Skeletal muscle cell (primary cell): Measurements from ENCODE around the gene ANTXR1.

ENCODE experiments used
- DNase-seq: peaks from one replicate; pipeline ENCODE4 v3.0.0-alpha.2; 2010; ENCODE audit warnings: low read depth
- H3K4me3 ChIP-seq: 2 replicates; pipeline ENCODE4 v1.5.1; 2011; ENCODE audit warnings: low read depth, mild to moderate bottlenecking, control low read depth, low read length, moderate library complexity

ANTXR1 gene

DNA sequence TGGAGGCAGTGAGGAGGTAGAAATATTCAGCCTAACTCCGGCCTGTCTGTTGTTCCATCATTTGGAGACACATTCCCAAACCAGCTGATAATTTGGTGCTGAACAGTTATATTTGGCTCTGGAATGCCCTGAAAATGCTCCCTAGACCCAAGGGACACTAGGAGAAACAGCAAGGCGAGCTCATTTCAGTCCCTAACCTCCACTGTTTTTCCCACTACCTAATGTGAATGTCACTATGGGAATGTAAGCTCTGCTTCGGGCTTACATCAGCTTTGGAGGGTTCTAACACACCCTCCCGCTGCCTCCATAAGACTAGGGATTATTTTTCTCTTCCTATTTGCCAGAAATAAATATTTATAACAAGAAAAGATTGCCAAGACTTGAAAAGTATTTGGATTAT is 103.5 kb downstream of the ANTXR1 start:
- no peak for DNase-seq

DNA sequence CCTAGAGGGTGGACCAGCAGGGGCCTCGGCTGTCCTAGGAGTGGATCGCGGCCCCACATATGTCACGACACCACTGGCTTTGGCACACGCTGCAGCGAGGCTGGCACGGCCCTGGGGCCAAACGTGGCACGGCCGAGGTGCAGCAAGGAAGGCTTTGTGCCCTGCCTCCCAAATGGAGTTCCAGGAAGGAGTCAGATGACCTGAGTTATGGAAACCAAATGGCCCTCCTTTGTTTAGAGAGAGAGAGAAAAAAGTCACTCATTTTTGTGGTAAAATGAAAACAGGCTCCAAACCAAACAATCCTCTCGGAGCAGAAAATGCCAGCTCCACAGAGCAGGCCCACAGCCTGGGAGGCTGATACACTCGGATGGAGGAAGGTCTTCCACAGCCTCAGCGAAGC is 105.6 kb downstream of the ANTXR1 start:
- H3K4me3 ChIP-seq, result no peak overlapping the region
- DNase-seq, result no peak

More for the DNA sequence above, 103.5 kb downstream of the ANTXR1 start:
- H3K4me3 ChIP-seq, result no peak overlapping the region

DNA sequence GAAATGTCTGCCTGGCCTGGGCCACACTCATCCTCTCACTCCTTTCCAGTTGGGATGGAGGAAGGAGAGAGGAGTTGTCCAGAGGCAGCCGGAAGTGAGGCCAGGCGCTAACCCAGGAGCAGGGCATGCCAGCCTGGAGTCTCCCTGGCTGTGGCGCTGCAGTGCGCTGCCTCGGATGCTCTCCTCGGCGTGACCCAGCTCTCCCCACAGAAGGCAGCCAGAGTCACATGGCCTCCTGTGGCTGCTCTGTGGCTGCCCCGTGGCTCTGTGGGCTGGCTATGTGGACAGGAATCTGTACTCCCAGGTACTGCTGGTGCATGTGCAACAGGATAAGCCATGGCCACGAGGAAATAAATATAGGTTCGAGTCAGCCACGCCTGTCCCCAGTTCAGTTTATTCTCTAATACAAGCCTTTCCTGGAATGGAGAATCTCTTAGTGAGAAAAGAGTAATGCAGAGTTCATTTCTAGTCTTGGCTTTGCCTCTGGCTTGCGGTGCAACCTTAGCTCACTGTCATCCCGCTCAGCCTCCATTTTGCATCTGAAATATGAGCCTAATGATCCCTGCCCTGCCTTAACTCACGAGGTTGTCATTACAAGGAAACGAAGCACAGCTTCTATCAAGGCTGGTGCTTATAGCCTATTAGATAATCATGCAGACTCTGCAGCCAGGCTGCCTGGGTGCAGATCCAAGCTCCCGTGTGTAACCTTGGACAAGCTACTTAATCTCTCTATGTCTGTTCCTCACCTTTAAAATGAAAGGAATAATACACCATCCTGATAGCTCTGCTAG is 106.3 kb downstream of the ANTXR1 start:
- H3K4me3 ChIP-seq, result no peak overlapping the region
- no peak for DNase-seq

DNA sequence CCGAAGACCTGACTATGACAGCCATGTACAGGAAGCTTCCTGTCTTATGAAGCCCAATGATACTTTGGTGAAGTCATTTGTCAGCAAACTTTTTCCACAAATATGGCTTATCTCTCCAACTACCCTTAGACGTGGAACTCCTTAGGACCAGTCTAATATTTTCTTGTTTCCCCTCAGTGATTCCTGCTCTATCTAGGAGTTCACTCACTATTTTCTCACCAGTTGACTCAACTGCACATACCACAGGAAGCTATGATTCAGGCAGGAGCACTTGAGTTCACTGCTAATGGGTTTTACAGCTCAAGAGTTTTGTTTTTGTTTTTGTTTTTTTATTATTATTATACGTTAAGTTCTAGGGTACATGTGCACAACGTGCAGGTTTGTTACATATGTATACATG is 109.3 kb downstream of the ANTXR1 start:
- DNase-seq, result peak; percentile 33
- no peak overlapping the region for H3K4me3 ChIP-seq

DNA sequence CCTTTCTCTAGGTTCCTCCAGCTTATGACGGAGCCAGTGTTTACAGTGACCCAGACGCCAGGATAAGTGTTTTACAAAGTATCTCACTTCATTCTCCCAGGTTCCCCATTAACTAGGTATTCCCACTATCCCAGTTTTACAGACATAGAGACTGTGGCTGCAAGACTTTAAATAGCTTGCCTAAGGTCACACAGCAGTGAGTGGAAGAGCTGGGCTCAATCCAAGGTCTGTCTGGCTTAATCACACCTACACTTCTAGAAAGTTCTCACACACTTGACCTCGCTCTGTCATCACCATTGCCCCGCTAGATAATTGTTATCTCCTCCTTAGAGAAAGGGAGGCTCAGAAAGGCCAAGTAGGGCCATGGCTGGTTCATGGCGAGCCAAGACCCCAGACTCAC is 110.2 kb downstream of the ANTXR1 start:
- DNase-seq, result no peak
- H3K4me3 ChIP-seq, result no peak overlapping the region

DNA sequence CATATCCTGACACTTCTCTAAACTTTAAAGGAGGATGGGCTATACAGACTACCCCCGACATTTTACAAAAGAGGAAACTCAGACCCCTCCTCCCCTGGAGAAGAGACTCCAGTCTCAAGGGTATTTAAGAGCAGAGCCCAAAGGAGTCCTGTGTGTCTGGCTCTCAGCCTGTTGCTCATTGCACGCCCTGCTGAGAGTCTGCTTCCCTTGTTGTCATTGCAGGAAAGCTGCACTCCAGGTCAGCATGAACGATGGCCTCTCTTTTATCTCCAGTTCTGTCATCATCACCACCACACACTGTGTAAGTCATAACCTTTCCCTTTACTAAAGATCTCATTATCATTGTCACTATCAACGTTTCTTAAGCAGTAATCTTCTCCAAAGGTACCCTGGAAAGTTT is 111.4 kb downstream of the ANTXR1 start:
- no peak for DNase-seq
- no peak overlapping the region for H3K4me3 ChIP-seq

DNA sequence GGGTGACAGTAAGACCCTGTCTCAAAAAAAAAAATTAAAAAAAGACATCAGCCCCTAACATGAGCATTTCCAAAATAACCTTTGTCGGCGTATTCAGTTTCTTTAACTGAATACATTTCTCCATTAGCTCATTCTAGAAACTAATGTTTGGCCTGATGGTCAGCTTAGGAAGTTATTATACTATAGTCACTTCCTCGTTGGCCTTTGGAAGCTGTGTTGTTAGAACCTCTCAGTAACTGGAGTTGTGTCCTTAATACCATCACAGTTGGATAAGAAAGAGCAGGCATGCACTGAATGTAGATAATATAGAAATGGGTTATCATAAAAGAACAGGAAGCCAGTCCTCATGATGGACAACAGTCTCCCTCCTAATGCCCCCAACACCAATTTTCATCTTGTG is 112.8 kb downstream of the ANTXR1 start:
- no peak for DNase-seq

DNA sequence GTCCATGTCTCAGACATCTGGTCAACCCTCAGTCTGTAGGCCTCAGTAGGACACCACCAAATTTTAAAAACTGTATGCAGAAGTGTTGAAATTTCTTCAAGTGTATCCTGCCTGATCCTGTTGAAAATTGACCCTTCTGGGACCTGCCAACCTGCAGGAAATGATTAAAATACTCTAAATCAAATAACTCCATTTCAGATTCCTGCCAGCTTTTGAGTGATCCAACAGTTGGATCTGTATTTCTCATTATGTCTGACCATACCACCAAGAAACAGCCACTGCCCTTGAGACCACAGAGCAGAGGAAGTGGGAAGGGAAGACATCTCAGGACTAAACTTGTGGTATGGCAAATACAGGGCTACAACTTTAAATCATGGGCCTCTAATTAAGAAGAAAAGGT is 113.4 kb downstream of the ANTXR1 start:
- no peak overlapping the region for H3K4me3 ChIP-seq
- no peak for DNase-seq

More for the DNA sequence above, 112.8 kb downstream of the ANTXR1 start:
- H3K4me3 ChIP-seq, result no peak overlapping the region

DNA sequence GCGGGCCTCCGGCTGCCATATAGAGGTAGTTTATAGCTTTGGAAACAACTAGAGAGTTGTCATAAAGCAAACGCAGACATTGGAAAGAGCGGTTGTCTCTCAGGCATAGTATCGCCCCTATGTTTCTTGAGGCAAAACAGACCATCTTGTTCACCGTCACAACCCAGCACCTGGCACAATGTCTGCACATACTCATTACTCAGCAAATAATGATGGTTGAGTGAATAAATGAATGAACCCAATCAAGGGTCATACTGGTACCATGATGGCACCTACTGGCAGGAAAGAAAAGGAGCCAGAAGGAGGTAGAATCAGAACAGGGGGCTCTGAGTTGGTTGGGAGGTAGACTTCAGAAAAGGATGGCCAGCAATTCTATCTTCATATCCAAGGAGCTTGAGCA is 118.5 kb downstream of the ANTXR1 start:
- H3K4me3 ChIP-seq, result no peak overlapping the region
- no peak for DNase-seq

DNA sequence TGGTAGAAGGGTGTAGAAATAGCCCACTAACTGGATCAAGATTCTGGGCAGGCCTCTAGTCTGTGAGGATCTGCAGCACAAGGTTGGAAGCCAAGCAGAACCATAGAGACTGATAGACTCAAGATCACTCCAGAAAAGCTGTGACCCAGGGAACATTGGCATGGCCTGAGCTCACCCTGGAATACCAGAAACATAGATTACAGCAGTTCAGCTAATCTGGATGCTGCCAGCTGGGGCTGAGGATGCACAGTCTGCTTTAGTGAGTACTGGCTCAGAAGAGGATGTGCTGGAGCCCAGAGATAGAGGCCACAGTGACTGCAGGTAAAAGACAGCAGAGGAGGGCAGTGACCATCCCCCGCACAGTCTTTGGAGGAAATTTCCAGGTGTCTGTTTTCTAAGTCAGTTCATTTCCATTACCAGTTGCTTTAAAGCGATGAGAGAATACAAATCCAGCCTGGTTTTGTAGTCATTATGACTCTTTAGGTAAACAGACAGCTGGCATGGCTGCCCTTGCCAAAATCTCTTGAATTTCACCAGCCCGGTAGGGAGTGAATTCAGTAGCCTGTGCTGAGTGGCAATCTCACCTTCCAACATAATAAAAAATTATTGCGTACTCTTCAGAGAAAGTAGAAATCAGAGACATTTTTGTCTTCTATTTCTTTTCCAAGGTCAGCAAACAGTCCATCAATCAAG is 119.2 kb downstream of the ANTXR1 start:
- no peak overlapping the region for H3K4me3 ChIP-seq
- DNase-seq, result no peak

DNA sequence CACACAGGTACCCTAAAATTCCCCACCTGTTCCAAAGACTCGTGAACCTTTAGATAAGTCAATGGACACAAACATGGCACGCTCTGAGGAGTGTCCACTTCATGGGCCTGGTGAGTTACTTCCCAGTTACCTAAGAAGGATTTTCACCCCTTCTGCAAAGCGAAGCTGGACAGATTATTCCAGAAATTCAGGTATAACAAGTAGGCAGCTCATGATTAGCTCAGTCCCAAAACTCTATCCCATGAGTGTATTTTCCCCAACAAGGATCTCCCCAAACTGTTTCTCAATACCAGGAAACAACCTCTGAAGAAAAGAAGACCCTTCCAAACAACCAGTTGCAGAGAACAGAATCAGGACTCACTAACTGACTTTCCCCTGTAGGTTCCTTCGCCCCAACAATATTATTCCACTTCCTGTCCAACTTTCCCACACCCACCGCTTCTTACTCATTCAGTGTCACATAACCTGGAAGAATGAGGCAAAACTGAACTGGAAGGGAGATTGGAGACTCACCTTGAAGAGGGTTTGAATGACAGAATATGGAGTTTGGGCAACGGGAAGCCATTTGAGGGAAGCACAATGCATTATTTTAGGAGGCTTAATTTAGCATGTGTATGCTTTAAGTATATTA is 120.1 kb downstream of the ANTXR1 start:
- DNase-seq, result no peak
- no peak overlapping the region for H3K4me3 ChIP-seq

DNA sequence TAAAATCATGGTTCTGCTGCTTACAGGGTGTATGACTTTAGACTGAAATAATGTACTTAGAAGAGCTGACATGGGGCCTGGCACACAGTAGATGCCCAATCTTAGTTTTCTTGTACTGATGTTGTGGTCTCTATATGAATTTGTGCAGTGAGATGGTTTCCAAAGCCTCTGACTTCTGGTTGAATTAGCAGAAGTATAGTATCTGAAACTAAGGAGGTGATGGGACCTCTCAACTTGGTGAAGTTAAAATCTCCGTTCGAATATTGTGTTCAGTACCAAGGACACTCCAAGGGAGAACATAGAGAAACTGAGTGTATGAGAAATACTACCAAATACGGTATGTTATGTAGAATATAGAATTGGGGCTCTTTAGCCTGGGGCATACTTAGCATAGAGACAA is 120.9 kb downstream of the ANTXR1 start:
- no peak for DNase-seq
- H3K4me3 ChIP-seq, result no peak overlapping the region

DNA sequence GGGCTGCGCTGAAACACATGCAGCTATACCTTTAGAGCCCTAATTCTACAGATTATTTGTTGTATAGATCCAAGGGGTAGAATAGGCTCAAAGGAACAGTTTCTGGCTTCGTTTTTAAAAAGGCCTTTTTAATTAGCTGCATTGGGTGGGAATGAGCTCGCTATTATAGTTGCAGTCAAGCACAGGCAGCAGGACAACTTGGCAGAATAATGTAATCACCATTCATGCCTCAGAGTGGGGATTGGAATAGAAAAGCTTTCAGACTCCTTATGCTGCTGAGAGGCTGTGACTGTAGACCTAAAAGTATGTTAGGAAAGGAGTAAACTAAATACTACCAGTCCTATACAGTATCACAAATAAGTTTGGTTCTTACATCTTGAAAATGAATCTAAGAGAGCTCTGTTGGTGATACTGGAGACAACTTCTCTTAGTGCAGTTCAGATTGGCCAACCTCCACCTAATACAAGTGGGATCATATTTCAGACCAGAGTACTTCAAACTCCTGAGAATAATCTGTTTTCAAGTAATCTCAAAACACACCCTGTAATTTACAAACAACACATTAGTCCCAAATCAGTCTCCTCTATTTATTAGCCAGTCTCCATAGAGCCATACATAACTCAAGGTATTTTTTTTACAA is 121.4 kb downstream of the ANTXR1 start:
- DNase-seq, result no peak
- H3K4me3 ChIP-seq, result no peak overlapping the region

DNA sequence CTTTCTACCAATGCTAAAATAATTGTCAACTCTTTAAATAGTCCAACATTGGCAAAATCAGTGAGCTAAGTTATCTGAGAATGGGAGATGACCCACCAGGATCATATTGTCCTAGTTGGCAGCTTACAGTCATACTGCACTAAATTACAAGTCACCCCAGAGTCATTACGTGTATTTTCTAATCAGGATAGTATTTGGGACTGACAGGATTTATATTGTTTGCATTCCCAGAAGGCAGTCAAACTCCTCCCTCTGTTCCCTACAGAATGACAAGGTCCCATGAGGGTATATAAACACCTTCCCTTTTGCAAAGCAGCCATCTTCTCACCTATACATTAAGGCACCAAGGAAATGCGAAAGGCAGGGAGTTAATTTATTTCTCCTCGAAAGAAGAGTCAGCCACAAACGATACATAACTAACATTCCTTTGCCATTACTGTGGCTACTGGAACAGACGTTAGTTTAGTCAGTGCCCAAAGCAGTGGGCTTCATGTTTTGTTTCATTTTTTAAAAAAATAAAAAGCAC is 125.3 kb downstream of the ANTXR1 start:
- peak; percentile 64 for DNase-seq
- no peak overlapping the region for H3K4me3 ChIP-seq

DNA sequence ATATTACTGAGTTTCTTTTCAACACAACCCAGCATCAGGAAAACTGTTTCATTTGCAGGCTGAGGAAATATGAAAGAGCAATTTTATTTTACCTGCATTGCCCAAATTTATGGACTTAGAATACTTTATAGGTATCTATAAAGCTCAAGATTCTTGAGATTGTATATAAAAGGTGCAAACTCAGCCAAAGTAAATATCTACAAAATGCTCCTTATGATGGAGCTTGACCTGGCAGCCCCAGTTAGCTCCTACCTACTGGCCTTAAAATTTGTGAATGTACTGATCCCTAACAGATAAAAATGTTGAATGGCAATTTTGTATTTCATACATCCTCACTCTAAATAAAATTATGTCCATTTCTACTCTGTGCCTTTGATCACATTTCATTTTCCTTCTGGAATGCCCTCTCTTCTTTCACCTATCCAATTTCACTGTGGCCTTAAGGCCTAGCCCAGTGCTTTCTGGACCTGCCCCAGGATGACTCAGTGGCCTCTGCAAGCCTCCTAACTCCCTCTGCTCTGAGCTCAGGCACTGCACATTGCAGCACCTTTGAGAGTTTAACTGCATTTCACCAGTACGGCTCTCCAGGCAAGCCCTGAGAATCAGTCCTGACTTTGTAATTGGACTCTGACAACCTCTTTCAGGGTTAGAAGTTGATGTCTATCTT is 125.9 kb downstream of the ANTXR1 start:
- no peak overlapping the region for H3K4me3 ChIP-seq
- DNase-seq, result peak; percentile 75

DNA sequence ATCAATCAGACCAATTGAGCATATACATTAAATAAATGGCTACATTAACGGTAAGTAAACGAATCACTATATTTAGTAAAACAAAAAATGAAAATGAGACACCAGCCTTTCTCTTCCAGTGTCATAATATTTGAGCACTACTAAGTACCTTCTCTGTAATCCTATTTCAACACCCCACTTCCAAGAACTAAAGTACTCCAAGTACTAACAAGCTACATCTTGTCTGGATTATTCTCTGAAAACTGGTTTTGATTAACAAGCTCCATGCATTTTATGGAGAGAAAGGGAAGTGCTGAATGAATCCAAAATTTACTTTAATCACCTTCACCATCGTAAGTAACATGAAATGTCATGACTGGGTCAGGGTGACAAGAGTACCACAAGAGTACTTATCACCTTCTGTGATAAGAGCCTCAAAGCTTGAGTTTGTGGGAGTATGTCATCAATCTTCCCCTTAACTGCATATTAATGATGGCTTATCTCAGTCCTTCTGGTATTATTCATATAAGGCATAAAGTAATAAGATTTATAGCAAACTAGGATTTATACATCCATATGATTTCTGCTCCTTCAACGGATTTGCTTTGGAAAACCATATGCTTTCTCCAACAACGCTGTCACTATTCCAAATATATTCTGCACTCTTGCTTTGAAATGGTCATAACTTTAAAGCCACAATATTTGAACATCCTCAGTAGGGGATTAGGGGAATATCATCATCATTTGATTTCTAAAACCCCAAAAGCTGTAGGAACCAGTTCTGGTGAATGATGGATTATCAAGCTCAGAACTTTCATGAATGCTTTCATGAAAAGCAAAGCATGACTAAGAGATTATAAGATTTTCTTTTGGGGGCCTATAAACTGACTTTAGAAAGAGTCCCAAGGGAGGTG is 127.0 kb downstream of the ANTXR1 start:
- no peak for DNase-seq

DNA sequence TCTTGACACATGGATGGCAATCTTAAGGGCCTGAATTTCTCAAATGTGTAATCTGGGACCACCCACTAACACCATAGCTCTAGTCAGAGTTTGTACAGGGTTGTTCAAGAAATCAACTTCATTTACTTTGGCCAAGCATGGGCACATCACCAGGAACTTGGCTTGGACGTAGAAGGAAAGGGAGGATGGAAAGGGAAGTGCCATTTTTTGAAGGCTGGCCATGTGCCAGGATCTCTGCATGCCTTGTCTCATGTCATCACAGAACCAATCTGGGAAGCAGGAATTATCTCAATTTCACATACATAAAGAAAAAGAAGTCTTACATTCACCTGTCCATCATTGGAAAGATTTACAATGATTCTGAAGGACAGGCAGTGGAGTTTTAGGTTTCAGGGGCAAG is 128.1 kb downstream of the ANTXR1 start:
- H3K4me3 ChIP-seq, result no peak overlapping the region
- DNase-seq, result no peak

More for the DNA sequence above, 127.0 kb downstream of the ANTXR1 start:
- H3K4me3 ChIP-seq, result no peak overlapping the region

DNA sequence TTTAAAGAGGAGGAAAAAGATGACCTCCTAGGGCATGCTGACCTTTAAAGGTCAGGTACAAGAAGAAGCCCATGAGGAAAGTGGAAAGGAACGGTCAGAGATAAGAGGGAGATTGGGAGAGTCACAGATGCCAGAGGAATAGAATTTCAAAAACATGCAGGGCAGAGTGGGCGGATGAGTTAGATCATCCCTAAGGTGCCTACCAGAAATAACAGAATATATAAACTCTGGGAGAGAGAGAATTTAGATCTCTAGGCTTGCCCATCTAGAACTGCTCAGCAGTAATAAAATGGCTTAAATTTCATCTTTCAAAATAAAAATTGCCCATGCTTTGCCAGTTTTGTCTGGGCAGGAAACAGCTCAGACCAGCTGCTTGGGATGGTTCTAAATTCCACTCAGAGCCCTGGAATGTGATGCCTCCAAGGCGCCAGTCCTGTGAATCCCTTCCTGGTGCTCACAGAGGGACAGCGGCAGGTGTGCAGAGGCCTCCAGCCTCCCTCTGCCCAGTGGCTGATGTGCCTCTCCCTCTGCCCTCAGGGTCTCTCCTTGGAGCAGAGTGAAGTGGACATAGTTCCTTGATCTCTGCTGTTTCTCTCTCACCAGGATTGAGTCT is 130.9 kb downstream of the ANTXR1 start:
- peak; percentile 56 for DNase-seq

More for the DNA sequence above, 130.9 kb downstream of the ANTXR1 start:
- H3K4me3 ChIP-seq, result no peak overlapping the region
